Retinal pigment epithelial cell (primary cell): ENCODE results near the gene COPG2.

Experiments used
- DNase-seq: peaks from one replicate; pipeline ENCODE4 v3.0.0-alpha.2; 2010; ENCODE audit warnings: low read depth
- H3K4me3 ChIP-seq: 2 replicates; pipeline ENCODE4 v1.5.1; 2011; ENCODE audit warnings: mild to moderate bottlenecking, low read length, control low read depth, moderate library complexity
- CTCF ChIP-seq: conservative IDR thresholded peaks from 2 replicates; pipeline ENCODE4 v1.5.1; 2011; ENCODE audit warnings: low read depth, low read length, control low read depth, inconsistent platforms

COPG2 gene

GRCh38 chr7:130476297-130477150 lies 192.0 kb downstream of the COPG2 start:
- TF ChIP-seq CTCF: no peak
- no peak for DNase-seq
- no peak overlapping the region for H3K4me3 ChIP-seq

GRCh38 chr7:130475776-130476175 lies 192.8 kb downstream of the COPG2 start:
- TF ChIP-seq CTCF: no peak
- no peak for DNase-seq
- H3K4me3 ChIP-seq: no peak overlapping the region

- TF ChIP-seq CTCF: no peak
- no peak for DNase-seq
- H3K4me3 ChIP-seq: no peak overlapping the region
Observed at GRCh38 chr7:130473876-130474275, 194.7 kb downstream of the COPG2 start.

GRCh38 chr7:130473289-130473688 lies 195.3 kb downstream of the COPG2 start:
- DNase-seq: no peak
- no peak for TF ChIP-seq CTCF

GRCh38 chr7:130471974-130472373 lies 196.6 kb downstream of the COPG2 start:
- H3K4me3 ChIP-seq: no peak overlapping the region

More at GRCh38 chr7:130473289-130473688, 195.3 kb downstream of the COPG2 start:
- no peak overlapping the region for H3K4me3 ChIP-seq

GRCh38 chr7:130468612-130469011 lies 199.9 kb downstream of the COPG2 start:
- no peak overlapping the region for H3K4me3 ChIP-seq
- no peak for DNase-seq
- TF ChIP-seq CTCF: no peak

More at GRCh38 chr7:130471974-130472373, 196.6 kb downstream of the COPG2 start:
- no peak for DNase-seq
- no peak for TF ChIP-seq CTCF
